Endothelial cell (in vitro differentiated cells): Measurements from ENCODE around the gene HPN. TPM values are rescaled to one million over a fixed set of nuclear protein-coding genes. Genes with fewer than 3 reads are reported as not detected.
"Not testable (repeated sequence)": the region's sequence is repeated elsewhere in the genome, so short reads cannot be mapped to it uniquely, and the experiment has no call there.

Experiments used
- DNase-seq: peaks from one replicate; pipeline ENCODE4 v3.0.0; 2021; ENCODE audit warnings: low spot score
- H3K27ac Mint-ChIP-seq: one replicate; pipeline ENCODE4 v1.8.0; 2021; ENCODE audit warnings: mixed read lengths, inconsistent platforms; ENCODE audit not compliant: unreplicated experiment
- H3K27me3 Mint-ChIP-seq: one replicate; pipeline ENCODE4 v1.8.0; 2021; ENCODE audit warnings: mild to moderate bottlenecking, moderate library complexity, mixed read lengths, inconsistent platforms; ENCODE audit not compliant: unreplicated experiment
- H3K36me3 Mint-ChIP-seq: one replicate; pipeline ENCODE4 v1.8.0; 2021; ENCODE audit warnings: mild to moderate bottlenecking, low read depth, mixed read lengths, inconsistent platforms; ENCODE audit not compliant: unreplicated experiment
- H3K4me1 Mint-ChIP-seq: one replicate; pipeline ENCODE4 v1.8.0; 2021; ENCODE audit warnings: mild to moderate bottlenecking, mixed read lengths, inconsistent platforms; ENCODE audit not compliant: unreplicated experiment
- H3K4me3 Mint-ChIP-seq: one replicate; pipeline ENCODE4 v1.8.0; 2021; ENCODE audit warnings: mild to moderate bottlenecking, mixed read lengths, inconsistent platforms; ENCODE audit not compliant: unreplicated experiment
- H3K9me3 Mint-ChIP-seq: one replicate; pipeline ENCODE4 v1.8.0; 2021; ENCODE audit warnings: mixed read lengths, inconsistent platforms; ENCODE audit not compliant: unreplicated experiment
- total RNA-seq: library from RNA; stranded (reverse); fragmentation: NEBNext Ultra II Directional; extraction: Animal tissue kit (Norgen Biotek cat#: 25700); gene quantifications from one replicate; pipeline ENCODE4 v1.2.1, GENCODE V29; 2021; ENCODE audit not compliant: unreplicated experiment
- TF ChIP-seq, protein P1 (sequence below): fragments of 200-600 bp; sonication (generic); IDR thresholded peaks from one replicate; pipeline ENCODE4 v1.5.0; 2021; ENCODE audit warnings: antibody characterized with exemption; ENCODE audit not compliant: unreplicated experiment

Gene HPN
- total RNA-seq, 1 donor from 2014 or later: 1.3 TPM

DNA sequence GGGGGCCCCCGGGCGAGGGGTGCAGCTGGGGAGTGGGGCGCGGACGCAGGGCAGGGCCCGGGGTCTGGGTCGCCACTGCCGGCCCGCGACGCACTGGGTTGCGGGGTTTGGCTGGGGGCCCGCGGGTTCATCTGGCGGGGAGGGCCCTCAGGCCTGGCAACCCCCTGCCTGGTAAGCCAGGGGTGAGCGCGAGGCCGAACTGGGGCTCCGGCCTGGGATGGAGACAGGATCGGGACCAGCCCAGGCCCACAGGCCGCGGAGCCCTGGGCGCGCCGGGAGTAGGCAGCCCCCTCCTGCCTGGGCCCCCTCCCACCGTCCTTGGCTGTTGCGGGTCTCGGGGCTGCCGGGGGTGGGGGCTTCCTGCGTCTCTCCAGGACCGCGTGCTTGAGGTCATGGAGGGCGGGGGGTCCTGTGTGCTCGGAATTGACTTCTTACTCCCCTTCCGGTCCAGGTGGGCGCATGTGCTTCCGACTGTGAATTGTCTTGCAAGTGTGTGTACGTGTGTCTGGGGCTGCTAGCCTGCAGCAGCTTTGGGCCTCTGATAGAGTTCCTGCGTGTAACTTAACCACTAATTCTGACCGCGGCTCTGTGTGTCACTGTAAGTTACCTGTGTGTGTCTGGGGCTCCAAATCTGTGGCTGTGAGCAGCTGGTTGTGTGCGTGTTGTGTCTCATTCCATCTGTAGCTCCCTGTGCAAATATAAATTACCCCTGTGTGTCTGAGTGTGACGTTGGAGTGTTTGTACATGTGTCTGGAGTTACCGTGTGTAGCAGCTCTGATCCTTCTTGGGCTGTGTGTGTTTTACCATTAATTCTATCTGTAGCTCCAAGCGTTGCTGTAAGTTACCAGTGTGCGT, 40.6 kb upstream of the HPN start:
- H3K27me3 Mint-ChIP-seq: peaks cover 28% of the 10 kb centered on the region
- peak overlapping the region; percentile 99 for H3K4me3 Mint-ChIP-seq
- peaks cover 19% of the 10 kb centered on the region for H3K36me3 Mint-ChIP-seq
- peaks cover 59% of the 10 kb centered on the region for H3K4me1 Mint-ChIP-seq
- peak; percentile 30 for DNase-seq
- no peaks in the 10 kb centered on the region for H3K9me3 Mint-ChIP-seq
- peak overlapping the region; percentile 94 for H3K27ac Mint-ChIP-seq
- TF ChIP-seq, protein P1, sequence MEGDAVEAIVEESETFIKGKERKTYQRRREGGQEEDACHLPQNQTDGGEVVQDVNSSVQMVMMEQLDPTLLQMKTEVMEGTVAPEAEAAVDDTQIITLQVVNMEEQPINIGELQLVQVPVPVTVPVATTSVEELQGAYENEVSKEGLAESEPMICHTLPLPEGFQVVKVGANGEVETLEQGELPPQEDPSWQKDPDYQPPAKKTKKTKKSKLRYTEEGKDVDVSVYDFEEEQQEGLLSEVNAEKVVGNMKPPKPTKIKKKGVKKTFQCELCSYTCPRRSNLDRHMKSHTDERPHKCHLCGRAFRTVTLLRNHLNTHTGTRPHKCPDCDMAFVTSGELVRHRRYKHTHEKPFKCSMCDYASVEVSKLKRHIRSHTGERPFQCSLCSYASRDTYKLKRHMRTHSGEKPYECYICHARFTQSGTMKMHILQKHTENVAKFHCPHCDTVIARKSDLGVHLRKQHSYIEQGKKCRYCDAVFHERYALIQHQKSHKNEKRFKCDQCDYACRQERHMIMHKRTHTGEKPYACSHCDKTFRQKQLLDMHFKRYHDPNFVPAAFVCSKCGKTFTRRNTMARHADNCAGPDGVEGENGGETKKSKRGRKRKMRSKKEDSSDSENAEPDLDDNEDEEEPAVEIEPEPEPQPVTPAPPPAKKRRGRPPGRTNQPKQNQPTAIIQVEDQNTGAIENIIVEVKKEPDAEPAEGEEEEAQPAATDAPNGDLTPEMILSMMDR: no peak

DNA sequence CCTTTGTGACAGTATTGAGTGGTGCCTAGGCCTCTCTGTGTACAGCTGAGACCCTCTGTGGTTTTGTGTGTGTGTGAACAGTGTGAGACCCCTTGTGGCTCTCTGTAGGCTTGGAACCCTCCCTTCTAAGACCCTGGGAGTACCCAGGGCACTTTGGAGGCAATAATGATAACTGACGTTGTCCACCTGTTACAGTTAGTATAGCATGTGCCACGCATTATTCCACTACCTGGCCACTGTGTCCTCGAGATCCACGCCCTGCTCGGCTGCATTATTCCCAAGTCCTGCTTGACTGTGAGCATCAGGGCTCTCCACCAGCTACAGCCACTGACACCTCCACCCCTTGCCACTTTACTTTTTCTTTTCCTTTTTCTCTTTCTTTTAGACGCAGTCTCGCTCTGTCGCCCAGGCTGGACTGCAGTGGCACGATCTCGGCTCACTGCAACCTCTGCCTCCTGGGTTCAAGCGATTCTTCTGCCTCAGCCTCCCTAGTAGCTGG, 39.4 kb upstream of the HPN start:
- TF ChIP-seq, protein P1: no peak

DNA sequence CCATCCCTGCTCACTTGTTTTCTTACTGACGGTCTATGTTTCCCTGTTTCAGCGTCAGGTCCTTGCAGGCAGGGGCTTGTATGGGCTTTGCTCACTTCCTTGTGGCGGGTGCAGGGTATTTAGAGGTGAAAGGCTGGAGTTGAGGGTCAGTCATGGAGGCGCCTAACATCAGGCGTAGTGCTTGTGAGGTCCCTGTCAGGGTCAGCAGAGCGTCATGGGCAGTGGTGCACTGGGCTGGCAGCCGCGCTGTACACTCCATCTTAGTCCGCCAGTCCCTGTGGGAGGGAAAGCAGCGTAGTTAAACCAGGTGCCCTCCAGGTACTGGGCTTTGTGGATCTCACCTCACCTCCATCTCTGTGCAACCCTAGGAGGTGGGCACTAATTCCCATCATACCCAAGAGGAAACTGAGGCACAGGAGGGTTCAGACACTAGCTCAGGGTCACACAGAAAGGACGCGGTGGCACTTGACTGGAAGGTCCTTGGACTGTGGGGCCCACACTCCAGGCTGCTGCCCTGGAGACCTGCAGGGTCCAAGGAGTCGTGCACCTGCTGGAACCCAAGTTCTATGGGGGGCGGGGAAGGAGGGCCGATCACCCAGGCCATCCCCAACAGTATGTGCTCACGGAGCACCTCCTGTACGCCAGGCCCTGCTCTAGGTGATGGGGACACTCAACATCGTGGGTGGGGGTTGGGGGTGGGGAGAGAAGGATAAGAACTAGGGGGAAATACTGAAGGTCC, 36.8 kb upstream of the HPN start:
- Mint-ChIP-seq H3K36me3 (peaks cover 27% of the 10 kb centered on the region), H3K4me3 (no peak overlapping the region), H3K27ac (no peak overlapping the region), H3K4me1 (peaks cover 35% of the 10 kb centered on the region), H3K9me3 (no peaks in the 10 kb centered on the region), H3K27me3 (peaks cover 20% of the 10 kb centered on the region)
- DNase-seq: no peak
- TF ChIP-seq, protein P1: no peak

More for the DNA sequence above, 39.4 kb upstream of the HPN start:
- H3K36me3 Mint-ChIP-seq: peaks cover 27% of the 10 kb centered on the region
- H3K4me1 Mint-ChIP-seq: peaks cover 56% of the 10 kb centered on the region
- no peak for DNase-seq
- H3K27ac Mint-ChIP-seq: peak overlapping the region; percentile 93
- peaks cover 28% of the 10 kb centered on the region for H3K27me3 Mint-ChIP-seq
- H3K9me3 Mint-ChIP-seq: no peaks in the 10 kb centered on the region
- H3K4me3 Mint-ChIP-seq: peak overlapping the region; percentile 99

DNA sequence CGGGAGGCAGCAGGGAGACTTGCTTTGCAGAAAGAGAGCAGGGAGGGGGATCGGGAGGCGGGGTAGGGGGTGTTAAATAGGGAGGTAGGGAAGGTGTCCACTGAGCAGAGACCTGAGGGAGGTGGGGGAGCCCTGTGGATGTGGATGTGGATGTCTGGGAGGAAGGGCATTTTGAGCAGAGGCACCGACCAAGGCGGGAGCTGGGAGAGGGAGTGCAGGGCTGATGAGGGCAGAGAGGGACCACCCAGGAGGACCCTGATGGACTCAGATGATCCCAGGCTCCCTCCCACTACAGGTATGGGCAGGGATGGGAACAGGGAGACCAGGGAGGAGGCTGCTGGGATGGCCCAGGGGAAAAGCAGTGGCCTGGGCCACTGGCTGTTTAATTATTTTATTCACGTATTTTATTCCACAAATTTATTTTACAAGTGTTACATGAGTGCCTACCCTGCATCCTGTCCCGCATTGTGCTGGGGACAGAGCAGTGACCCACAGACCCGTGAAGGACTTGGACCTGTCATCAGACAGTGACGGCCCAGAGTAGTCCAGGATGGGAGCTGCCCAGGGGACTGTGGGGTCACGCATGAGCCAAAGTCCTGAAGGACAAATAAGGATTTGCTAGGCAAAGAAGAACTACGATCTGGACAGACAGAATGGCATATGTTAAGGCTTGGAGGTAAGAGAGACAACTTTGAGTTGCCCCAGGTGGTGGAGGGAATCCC, 36.1 kb upstream of the HPN start:
- Mint-ChIP-seq H3K9me3 (no peaks in the 10 kb centered on the region), H3K4me3 (no peak overlapping the region), H3K36me3 (peaks cover 31% of the 10 kb centered on the region), H3K27ac (no peak overlapping the region), H3K4me1 (peaks cover 37% of the 10 kb centered on the region), H3K27me3 (peaks cover 20% of the 10 kb centered on the region)
- TF ChIP-seq, protein P1: no peak
- DNase-seq: no peak

DNA sequence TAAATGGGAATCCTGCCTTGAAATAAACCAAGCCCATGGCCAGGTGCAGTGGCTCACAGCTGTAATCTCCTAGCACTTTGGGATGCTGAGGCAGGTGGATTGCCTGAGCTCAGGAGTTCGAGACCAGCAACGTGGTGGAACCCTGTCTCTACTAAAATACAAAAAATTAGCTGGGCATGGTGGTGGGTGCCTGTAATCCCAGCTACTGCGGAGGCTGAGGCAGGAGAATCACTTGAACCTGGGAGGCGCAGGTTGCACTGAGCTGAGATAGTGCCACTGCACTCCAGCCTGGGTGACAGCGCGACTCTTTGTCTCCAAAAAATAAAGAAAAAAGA, 35.5 kb upstream of the HPN start:
- not testable (repeated sequence) for H3K9me3 Mint-ChIP-seq
- H3K36me3 Mint-ChIP-seq: peaks cover 34% of the 10 kb centered on the region

More for the DNA sequence above, 35.5 kb upstream of the HPN start:
- not testable (repeated sequence) for H3K27ac Mint-ChIP-seq, H3K4me3 Mint-ChIP-seq, DNase-seq
- Mint-ChIP-seq H3K27me3 (peaks cover 19% of the 10 kb centered on the region), H3K4me1 (peaks cover 37% of the 10 kb centered on the region)
